SH-SY5Y (cell line): ENCODE results near the gene KLHL40.

ENCODE experiments used
- GATA2 ChIP-seq: IDR thresholded peaks from 2 replicates; pipeline ENCODE4 v1.6.1; 2011; ENCODE audit warnings: mild to moderate bottlenecking, low read depth, low read length
- GATA3 ChIP-seq: IDR thresholded peaks from 2 replicates; pipeline ENCODE4 v1.6.1; 2011; ENCODE audit warnings: low read depth, mild to moderate bottlenecking, low read length, moderate library complexity

The KLHL40 gene

GRCh38 chr3:42670670-42671069 is 14.7 kb upstream of the KLHL40 start:
- TF ChIP-seq GATA2 (no peak), GATA3 (no peak)

- TF ChIP-seq GATA2 (no peak), GATA3 (no peak)
Observed at GRCh38 chr3:42672515-42672914, 12.8 kb upstream of the KLHL40 start.

GRCh38 chr3:42673082-42673481 is 12.3 kb upstream of the KLHL40 start:
- TF ChIP-seq GATA3 (no peak), GATA2 (no peak)

- TF ChIP-seq GATA3 (no peak), GATA2 (no peak)
Observed at GRCh38 chr3:42674146-42674545, 11.2 kb upstream of the KLHL40 start.

- TF ChIP-seq GATA3 (no peak), GATA2 (no peak)
Observed at GRCh38 chr3:42675909-42676308, 9.4 kb upstream of the KLHL40 start.

- TF ChIP-seq GATA2, result no peak
- TF ChIP-seq GATA3, result no peak
Observed at GRCh38 chr3:42678447-42678846, 6.9 kb upstream of the KLHL40 start.

GRCh38 chr3:42680271-42680670 is 5.1 kb upstream of the KLHL40 start:
- TF ChIP-seq GATA3, result no peak
- no peak for TF ChIP-seq GATA2

GRCh38 chr3:42680806-42681205 is 4.5 kb upstream of the KLHL40 start:
- no peak for TF ChIP-seq GATA2
- TF ChIP-seq GATA3, result no peak

GRCh38 chr3:42681361-42682038 is 3.8 kb upstream of the KLHL40 start:
- TF ChIP-seq GATA3 (no peak), GATA2 (no peak)

GRCh38 chr3:42682301-42683070 is 2.9 kb upstream of the KLHL40 start:
- TF ChIP-seq GATA2, result no peak
- TF ChIP-seq GATA3, result no peak

GRCh38 chr3:42683875-42684598 is 1.3 kb upstream of the KLHL40 start:
- no peak for TF ChIP-seq GATA3

- no peak for TF ChIP-seq GATA2
Observed at GRCh38 chr3:42684632-42685362, 540 bp upstream of the KLHL40 start.

- no peak for TF ChIP-seq GATA2
- no peak for TF ChIP-seq GATA3
Observed at GRCh38 chr3:42685891-42686820, 819 bp downstream of the KLHL40 start.
